RWPE2 (cell line): Measurements from ENCODE around the gene NID1.

Experiments
- ATAC-seq: fragments of 200-7000 bp; cut with Tn5 transposase; 3 replicates; pipeline ENCODE4 v1.9.1; 2021; ENCODE audit warnings: low read depth
- DNase-seq: peaks from one replicate; pipeline ENCODE4 v3.0.0-alpha.2; 2020; ENCODE audit warnings: low spot score
- H3K27ac ChIP-seq: fragments of 450-650 bp; 2 replicates; pipeline ENCODE4 v1.5.1; 2017; ENCODE audit warnings: mild to moderate bottlenecking; ENCODE audit not compliant: poor library complexity, severe bottlenecking
- H3K27me3 ChIP-seq: fragments of 250-450 bp; sonication (Bioruptor Pico); 2 replicates; pipeline ENCODE4 v1.5.1; 2021; ENCODE audit warnings: mild to moderate bottlenecking, moderate library complexity; ENCODE audit not compliant: insufficient read depth, poor library complexity, severe bottlenecking
- H3K36me3 ChIP-seq: fragments of 250-450 bp; sonication (Bioruptor Pico); 2 replicates; pipeline ENCODE4 v1.5.1; 2020; ENCODE audit warnings: low read depth, mild to moderate bottlenecking, moderate library complexity
- H3K4me1 ChIP-seq: fragments of 250-450 bp; sonication (Bioruptor Pico); 2 replicates; pipeline ENCODE4 v1.5.1; 2021; ENCODE audit warnings: mild to moderate bottlenecking, moderate library complexity; ENCODE audit not compliant: insufficient read depth, poor library complexity, severe bottlenecking
- H3K4me3 ChIP-seq: fragments of 250-450 bp; sonication (Bioruptor Pico); 2 replicates; pipeline ENCODE4 v1.5.1; 2021; ENCODE audit warnings: mild to moderate bottlenecking, moderate library complexity; ENCODE audit not compliant: severe bottlenecking
- H3K9me3 ChIP-seq: fragments of 250-450 bp; sonication (Bioruptor Pico); 2 replicates; pipeline ENCODE4 v1.5.1; 2021; ENCODE audit warnings: mild to moderate bottlenecking, moderate library complexity; ENCODE audit not compliant: severe bottlenecking
- TF ChIP-seq, protein P1 (sequence below): fragments of 450-650 bp; IDR thresholded peaks from one replicate; pipeline ENCODE4 v1.5.1; 2017; ENCODE audit warnings: mild to moderate bottlenecking, moderate library complexity; ENCODE audit not compliant: poor library complexity, severe bottlenecking

NID1 gene

DNA sequence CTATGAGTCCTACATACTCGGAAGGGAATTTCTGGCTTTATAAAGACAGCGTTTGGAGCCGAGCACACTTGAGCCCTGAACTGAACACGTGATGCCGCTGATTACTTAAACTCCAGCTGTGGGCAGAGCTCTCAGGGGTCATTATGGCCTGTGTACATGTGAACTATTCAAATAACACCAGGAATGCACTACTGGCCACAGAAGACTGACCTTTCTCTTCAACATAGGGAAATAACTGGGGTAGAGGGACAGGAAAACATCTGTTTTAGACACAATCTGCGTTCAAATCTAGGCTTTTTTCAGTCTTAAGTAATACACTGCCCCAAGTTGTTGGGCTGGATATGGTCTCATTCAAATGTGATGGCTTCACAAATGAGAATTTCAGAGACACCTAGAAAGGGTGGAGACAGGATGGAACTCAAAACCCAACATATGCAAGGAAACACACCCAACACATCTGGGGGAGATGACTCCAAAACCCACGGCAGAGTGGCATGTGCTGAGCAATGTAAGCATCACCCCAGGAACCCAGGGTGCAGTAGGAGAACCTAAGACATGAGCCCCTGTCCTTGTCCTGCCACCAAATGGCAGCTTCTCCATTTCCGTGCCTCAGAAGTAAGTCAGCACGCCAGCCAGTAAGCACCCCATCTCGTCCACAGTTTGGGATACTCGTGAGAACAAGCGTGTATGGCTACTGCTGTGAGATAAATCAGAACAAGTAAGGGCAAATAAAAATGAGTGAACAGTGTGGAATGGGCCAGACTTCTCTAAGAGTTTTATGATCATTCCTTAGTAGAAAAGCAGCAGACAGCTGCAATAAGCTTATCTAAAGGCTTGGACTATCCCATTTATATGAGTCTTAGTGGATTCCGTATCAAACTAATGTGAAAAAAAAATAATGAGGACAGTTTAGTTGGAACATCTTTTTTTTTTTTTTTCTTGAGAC, 24.9 kb downstream of the NID1 start:
- ATAC-seq, result no peak
- no peaks in the 10 kb centered on the region for H3K9me3 ChIP-seq

DNA sequence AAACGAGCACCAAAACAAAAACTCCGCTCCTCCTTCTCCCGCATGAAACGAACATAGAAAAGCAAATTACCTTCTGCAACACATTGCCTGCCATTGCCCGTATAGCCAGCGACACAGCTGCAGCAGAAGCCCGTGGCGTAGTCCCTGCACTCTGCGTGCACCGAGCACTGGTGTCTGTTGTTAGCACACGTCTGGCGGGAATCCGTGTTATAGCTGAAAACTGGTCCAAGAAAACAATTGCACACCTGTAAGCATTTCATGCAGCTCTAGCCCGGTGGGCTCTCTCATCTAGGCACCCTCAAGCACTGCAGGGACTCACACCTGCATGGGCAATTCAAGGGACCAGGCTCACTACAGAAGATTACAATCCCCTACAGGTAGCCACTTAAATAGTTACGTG, 26.9 kb downstream of the NID1 start:
- H3K36me3 ChIP-seq, result no peaks in the 10 kb centered on the region
- ATAC-seq, result no peak
- DNase-seq, result no peak
- no peaks in the 10 kb centered on the region for H3K4me1 ChIP-seq
- H3K27ac ChIP-seq, result no peak overlapping the region
- no peaks in the 10 kb centered on the region for H3K27me3 ChIP-seq
- no peak overlapping the region for H3K4me3 ChIP-seq
- TF ChIP-seq, protein P1, sequence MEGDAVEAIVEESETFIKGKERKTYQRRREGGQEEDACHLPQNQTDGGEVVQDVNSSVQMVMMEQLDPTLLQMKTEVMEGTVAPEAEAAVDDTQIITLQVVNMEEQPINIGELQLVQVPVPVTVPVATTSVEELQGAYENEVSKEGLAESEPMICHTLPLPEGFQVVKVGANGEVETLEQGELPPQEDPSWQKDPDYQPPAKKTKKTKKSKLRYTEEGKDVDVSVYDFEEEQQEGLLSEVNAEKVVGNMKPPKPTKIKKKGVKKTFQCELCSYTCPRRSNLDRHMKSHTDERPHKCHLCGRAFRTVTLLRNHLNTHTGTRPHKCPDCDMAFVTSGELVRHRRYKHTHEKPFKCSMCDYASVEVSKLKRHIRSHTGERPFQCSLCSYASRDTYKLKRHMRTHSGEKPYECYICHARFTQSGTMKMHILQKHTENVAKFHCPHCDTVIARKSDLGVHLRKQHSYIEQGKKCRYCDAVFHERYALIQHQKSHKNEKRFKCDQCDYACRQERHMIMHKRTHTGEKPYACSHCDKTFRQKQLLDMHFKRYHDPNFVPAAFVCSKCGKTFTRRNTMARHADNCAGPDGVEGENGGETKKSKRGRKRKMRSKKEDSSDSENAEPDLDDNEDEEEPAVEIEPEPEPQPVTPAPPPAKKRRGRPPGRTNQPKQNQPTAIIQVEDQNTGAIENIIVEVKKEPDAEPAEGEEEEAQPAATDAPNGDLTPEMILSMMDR, result no peak
- H3K9me3 ChIP-seq, result no peaks in the 10 kb centered on the region

More for the DNA sequence above, 24.9 kb downstream of the NID1 start:
- H3K36me3 ChIP-seq, result no peaks in the 10 kb centered on the region; the same call in 1 of the 2 replicates
- H3K27ac ChIP-seq, result no peak overlapping the region
- no peaks in the 10 kb centered on the region for H3K4me1 ChIP-seq
- TF ChIP-seq, protein P1, result no peak
- DNase-seq, result no peak
- no peaks in the 10 kb centered on the region for H3K27me3 ChIP-seq
- H3K4me3 ChIP-seq, result no peak overlapping the region

DNA sequence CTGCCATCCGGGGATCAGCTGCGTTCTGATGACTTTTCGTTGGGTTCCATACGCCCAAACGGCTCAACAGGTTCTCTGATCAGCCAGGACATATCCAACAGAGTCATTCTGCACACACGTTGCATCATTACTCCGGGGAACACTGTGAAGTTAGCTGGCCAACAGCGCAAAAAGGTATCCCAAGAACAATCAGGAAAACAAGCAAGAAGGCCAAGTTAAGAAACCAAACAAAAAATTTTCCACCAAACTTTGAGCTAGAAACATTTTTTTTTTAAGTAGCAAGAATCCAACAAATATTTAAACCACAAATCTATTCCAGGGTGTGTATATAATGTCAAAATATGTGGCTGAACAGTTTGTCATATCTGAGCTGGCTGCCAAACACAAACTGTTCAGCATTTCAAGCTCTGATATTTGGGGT, 29.2 kb downstream of the NID1 start:
- H3K36me3 ChIP-seq, result no peaks in the 10 kb centered on the region
- H3K27ac ChIP-seq, result no peak overlapping the region
- no peak for ATAC-seq
- H3K4me3 ChIP-seq, result no peak overlapping the region
- no peaks in the 10 kb centered on the region for H3K9me3 ChIP-seq
- TF ChIP-seq, protein P1, result no peak
- H3K27me3 ChIP-seq, result no peaks in the 10 kb centered on the region
- no peak for DNase-seq
- no peaks in the 10 kb centered on the region for H3K4me1 ChIP-seq

DNA sequence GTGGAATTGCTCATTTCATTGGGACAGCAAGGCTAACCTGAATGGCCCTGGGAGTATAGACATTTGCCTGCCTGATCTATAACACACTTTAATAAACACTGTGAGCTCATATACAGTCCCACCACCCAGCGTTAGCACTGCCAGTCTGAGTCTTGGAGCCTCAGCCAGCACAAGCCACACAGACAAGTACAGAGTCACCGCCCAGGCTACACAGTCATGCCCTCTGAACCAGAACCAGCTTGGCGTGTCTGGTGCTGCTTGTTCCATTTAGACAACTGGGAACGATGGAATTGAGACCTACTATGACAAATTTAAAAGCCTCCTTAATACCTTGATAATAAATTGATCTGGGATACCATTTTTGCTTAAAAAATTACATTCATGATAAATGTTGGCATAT, 31.6 kb downstream of the NID1 start:
- TF ChIP-seq, protein P1, result no peak
- H3K36me3 ChIP-seq, result peaks cover 3% of the 10 kb centered on the region; the same call in 1 of the 2 replicates
- no peak overlapping the region for H3K27ac ChIP-seq
- H3K4me3 ChIP-seq, result no peak overlapping the region
- DNase-seq (no peak), ATAC-seq (no peak)
- H3K27me3 ChIP-seq, result no peaks in the 10 kb centered on the region
- no peaks in the 10 kb centered on the region for H3K4me1 ChIP-seq
- no peaks in the 10 kb centered on the region for H3K9me3 ChIP-seq

DNA sequence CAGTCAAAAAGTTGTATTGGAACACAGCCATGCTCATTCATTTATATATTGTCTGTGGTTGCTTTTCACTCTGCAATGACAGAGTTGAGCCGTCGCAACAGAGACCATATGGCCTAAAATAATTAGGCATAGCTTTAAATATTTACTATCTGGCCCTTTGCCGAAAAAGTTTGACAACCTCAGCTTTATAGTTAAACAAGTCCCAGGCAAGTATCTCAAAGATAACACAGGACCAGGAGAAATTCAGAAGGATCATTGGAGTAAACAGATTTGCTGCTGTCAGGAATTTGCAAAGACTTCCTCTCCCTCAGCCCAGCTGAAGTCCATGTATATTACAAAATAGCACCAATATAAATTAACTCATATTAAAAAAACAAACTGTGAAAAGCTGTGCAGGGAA, 34.4 kb downstream of the NID1 start:
- H3K4me1 ChIP-seq, result no peaks in the 10 kb centered on the region
- no peaks in the 10 kb centered on the region for H3K9me3 ChIP-seq
- no peak overlapping the region for H3K27ac ChIP-seq
- no peak for ATAC-seq
- DNase-seq, result no peak
- TF ChIP-seq, protein P1, result no peak
- H3K27me3 ChIP-seq, result no peaks in the 10 kb centered on the region
- no peak overlapping the region for H3K4me3 ChIP-seq
- peaks cover 16% of the 10 kb centered on the region for H3K36me3 ChIP-seq
